Raji (cell line): ENCODE data around the gene RNLS.

Source experiments
- POLR2A ChIP-seq: IDR thresholded peaks from 2 replicates; pipeline ENCODE4 v1.6.1; 2011; ENCODE audit warnings: low read depth, low read length, control low read depth; ENCODE audit not compliant: insufficient read depth

Gene RNLS

DNA sequence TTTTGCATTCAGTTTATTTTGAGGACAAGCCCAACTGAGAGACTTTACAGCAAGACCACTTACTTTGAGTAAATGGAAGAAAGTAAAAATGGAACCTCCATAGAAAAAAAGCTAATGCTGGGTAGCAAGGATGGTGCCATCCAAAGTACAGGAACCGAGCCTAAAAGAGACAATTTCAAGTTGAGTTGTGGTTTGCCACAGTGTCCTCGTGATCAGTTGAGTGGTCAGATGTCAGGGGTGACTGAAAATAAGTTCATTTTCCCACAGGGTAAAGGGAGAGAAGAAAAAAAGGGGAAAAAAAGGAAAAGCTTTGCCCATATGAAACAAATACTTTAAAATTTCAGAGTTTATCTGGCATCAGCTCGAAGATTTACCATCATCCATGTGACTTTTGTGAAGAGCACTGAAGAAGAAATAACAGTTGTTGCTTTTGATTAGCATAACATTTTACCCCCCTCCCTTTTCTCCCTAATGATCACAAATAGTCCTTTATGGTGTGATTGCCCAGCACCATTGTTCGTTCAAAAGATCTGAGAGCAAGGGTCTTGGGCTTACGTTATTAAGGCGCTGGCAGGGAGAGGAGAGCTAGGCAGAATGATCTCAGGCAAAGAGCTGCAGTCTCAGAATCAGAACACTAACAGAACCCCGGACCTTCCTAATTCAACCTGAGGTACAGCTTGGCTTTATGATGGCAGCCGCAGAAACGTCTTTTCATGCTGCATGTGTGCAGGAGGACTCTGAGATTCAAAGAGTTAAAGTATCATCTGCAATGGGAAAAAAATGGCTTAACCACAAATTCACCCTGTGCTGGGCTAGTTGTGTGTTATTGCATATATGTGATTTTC, 338.1 kb downstream of the RNLS start:
- no peak for TF ChIP-seq POLR2A

DNA sequence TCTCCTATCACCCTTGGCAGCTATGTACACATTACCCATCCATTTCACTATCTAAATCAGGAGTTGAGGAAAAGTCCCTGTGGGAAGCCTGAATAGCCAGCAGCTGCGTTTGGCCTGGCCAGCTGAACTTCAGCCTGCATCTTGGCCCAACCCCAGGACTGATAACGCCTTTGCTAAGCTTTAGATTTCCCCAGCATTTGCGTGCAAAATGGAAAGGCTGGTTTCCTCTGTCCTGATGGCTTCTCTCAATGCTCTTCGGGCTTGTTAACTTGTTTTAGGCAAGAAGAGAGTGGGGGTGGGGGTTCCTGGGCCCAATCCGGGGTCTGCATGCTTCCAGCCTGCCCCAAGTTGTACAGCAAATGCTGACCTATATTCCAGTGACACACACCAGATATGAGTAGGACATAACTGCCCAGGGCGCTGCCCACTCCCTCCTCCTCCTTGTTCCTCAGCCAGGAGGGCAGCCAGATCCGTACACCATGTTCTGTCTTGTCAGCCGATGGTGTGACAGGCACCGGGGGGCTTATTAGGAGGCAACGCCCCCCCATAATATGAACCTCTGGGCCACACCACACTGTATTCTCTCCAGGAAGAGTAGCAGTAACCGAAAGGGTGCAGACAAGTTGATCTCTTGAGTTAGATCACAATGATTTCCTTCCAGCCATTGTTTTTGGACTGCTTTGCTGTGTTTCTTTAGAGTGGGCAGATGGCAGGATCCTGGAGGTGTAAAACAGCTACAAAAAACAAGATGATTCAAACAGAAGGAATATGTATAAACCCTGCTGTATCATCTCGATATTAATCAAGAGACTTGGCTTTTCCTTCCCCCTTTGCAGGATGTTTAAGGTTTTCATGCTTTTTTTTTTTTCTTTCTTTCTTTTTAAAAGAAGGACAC, 339.0 kb downstream of the RNLS start:
- TF ChIP-seq POLR2A, result no peak

DNA sequence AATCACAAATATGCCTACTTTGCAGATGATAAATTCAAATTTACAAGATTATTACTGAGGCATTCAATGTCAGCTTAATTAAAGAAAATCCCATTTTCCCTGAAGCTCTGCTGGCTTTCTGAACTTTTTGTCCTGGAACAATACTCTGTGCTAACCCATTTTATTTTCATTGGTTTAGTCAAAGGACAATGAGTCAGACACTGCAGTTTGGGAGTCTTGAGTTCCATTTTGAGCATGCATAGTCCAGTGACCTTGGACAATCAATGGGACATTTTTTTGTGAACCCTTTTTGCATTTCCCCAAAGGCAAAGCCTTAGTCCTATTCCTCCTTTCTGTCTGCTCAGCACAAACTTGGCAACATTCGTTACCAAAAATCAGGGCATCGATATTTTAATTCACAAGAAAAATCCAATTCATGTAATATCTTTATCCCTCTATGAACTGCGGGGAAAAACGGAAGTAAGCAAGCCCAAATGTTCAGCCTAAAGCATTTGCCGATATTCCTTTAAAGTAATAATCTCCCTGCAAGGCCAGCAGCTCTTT, 339.8 kb downstream of the RNLS start:
- TF ChIP-seq POLR2A, result no peak

DNA sequence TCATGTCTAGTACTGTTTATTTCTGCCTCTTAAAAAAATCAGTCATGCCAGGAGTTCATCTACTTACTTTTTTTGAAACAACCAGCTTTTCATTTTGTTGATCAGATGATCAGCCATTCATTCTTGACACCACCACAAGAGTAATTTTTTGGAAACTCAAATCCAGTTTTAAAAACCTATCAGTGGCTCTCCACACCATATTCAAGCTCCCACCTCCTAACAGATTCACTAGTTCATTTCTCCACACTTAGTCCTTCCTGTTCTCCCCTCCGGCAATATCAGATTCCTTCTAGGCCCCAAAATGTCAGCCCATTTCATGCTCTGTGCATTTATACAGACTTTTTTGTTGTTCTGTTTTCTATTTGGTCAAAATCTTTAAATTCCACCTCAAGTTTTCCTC, 341.6 kb downstream of the RNLS start:
- TF ChIP-seq POLR2A, result no peak

- no peak for TF ChIP-seq POLR2A
Measured at GRCh38 chr10:88239212-88239611, 343.9 kb downstream of the RNLS start.

DNA sequence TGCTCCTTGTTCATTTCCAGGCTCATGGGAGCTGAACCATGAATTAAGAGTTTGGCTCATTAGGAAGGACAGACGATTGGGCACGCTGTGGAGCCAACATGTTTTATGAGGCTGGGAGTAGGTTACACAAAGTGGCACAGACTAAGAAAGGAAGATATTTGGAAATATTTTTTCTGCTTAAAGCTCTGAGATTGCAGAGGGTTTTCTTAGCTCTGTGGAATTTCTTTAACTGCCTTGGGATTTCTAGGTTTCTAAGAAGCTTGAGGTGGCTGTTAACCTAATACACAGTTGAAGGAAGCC, 344.6 kb downstream of the RNLS start:
- TF ChIP-seq POLR2A, result no peak

- TF ChIP-seq POLR2A, result no peak
Measured at GRCh38 chr10:88237896-88238614, 345.1 kb downstream of the RNLS start.

DNA sequence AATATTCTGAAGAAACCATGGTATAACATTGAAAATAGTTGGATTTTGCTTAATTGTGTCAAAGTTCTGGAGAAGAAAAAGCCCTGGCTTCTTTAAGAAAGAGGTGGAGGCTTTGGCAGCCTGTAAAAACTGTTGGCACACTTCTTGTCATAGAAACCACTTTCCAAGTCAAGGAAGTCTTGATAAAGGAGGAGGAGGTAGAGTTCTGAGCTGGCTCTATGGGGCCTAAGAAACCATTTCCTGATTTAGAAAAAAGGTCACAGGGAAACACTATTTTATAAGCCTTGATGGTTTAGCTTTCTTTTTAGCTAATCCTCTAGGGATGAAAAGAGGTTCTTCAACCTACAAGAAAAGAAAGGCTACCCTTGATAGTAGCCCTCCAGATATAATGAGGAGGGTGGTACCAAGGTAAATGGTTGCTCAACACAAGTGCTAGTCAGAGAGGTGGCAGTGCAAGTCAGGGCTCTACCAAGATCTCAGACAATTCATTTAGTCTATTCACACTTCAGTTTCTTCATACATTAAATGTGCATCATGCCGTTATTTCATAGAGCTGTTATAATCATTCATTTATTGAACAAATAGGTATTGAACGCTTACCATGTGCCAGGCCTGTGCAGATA, 346.9 kb downstream of the RNLS start:
- no peak for TF ChIP-seq POLR2A

- TF ChIP-seq POLR2A, result no peak
Measured at GRCh38 chr10:88234297-88234696, 348.8 kb downstream of the RNLS start.

- no peak for TF ChIP-seq POLR2A
Measured at GRCh38 chr10:88233870-88234269, 349.2 kb downstream of the RNLS start.

DNA sequence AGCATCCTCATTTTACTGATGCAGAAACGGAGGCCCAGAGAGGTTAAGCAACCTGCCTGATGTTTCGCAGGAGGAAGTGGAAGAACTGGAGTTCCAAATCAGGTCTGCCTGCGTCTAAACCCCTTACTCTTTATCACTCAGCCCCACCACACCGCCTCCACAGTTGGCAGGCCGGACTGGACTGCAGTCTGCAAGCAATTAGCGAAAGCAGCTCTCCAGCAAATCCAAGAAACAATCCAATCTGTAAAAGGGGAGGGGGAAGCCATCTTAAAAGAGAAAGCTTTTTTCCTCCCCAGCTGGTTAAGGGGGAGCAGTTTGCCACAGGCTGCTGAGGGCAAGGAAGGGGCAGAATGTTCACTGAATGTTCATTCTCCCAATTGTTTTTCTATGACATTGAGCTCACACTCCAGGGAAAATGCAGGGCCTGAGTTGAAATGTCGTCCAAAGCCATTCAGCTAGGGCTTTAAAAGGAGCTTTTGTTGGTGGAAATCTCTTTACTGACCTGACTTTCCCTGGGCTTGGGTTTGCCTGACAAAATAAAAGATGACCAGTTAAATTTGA, 350.1 kb downstream of the RNLS start:
- TF ChIP-seq POLR2A, result no peak

DNA sequence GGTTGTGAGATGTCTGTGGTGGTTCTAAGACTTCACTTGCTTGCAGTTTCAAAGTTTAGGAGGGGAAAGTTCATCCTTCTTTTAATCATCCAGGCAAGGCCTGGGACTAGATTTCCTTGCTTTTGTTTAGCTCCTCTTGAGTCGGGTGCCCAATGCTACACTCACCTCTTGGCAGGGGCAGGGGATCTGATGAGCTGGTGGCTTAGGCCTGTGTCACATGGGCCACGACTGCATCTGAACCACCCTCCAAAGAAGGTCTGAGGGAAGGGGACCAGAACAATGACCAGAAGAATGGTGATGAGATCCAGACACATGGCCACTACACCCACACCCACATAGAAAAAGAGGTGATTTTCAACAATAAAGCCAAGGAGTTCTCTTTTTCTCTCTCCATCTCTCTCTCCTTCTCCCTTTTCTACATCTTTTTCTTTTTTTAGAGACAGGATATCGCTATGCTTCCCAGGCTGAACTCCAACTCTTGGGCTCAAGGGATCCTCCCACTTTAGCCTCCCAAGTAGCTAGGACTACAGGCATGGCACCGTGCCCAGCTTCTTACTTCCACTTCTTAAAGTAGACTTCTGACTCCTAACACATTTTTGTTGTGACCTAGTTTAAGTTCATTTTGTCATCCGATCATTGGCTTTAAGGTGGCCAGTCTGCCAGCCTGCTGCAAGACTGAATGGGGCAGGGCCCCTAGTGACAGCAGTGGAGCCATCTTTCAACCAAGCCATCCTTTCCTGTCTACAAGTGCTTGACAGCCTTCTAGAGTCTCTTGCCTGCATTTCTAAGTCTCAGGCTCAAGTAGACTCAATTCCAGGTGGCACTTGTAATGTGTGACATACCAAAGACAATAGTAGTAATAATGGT, 350.9 kb downstream of the RNLS start:
- no peak for TF ChIP-seq POLR2A

- TF ChIP-seq POLR2A, result no peak
Measured at GRCh38 chr10:88230251-88230650, 352.9 kb downstream of the RNLS start.

DNA sequence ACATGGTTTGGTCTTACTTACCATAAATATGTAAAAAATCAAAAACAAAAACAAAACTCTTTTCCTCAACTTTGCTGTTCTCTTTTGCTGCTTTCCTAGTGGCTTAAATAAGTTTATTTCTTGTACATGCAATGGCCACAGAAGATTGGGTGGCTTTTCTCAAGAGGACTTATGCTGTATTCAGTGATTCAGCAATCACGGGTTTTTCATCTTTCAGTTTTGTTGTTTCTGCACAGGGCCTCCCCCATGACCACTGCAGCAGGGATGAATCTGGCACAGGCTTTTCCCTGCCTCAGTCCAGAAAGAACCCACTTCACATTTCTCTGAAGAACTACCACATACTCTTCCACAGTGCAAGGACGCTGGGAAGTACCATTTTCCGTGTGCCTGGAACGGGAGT, 355.0 kb downstream of the RNLS start:
- no peak for TF ChIP-seq POLR2A
